Measurements from ENCODE around the gene IBTK. TPM values are rescaled to one million over a fixed set of nuclear protein-coding genes. Genes with fewer than 3 reads are reported as not detected.
A peak's percentile ranks its signal among the peaks of the same experiment; 100 is the strongest.

IBTK gene
- total RNA-seq, 1 experiment from 2014 or later = 17.1 TPM

DNA sequence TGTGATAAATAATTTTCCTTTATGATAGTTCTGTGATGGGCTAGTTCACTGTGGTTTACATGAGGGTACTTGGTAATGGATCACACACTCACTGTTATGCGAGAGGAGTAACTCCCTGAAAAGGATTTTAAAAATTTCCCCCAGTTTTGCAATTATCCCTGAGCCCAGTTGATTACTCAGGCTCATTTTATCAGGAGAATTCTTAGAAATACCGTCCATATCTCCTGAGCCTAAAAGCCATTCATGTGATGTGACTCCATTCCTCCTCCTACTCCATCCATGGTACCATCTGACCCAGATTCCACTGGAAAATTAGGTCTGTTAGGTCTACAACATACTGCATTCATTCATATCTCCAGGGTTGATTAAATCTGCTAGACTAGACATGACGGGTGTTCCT is 16.4 kb upstream of the IBTK start:
- Histone ChIP-seq H4K8ac (replicated peaks; ENCODE audit: insufficient read length, low read depth, low read length) (no peak overlapping the region), H2BK12ac (ENCODE audit: insufficient read length, low read depth, low read length) (no peak overlapping the region), H3K23me2 (ENCODE audit: insufficient read length, low read depth, low read length, poor library complexity, severe bottlenecking) (no peaks in the 10 kb centered on the region), H2BK120ac (ENCODE audit: low read depth, low read length, poor library complexity, severe bottlenecking) (peak overlapping the region; percentile 1), H2BK15ac (ENCODE audit: low read depth, low read length) (no peak overlapping the region), H4K20me1 (ENCODE audit: control insufficient read depth, insufficient read depth, insufficient read length) (no peaks in the 10 kb centered on the region), H3K56ac (ENCODE audit: insufficient read length, low read depth, low read length) (no peak overlapping the region), H3K79me1 (ENCODE audit: insufficient read depth, low read depth, low read length, poor library complexity, severe bottlenecking) (no peaks in the 10 kb centered on the region), H3K9ac (ENCODE audit: extremely low read depth, insufficient read length, low read length) (no peak overlapping the region), H3K4me2 (ENCODE audit: insufficient read depth, insufficient read length, low read length) (no peak overlapping the region), H2BK20ac (ENCODE audit: low read depth, low read length, poor library complexity, severe bottlenecking) (no peak overlapping the region), H3K9me3 (ENCODE audit: control insufficient read depth, low read depth, low read length) (no peaks in the 10 kb centered on the region), H2AK5ac (ENCODE audit: insufficient read length, low read length) (no peak overlapping the region), H2AFZ (ENCODE audit: low read length) (no peak overlapping the region), H3K14ac (ENCODE audit: insufficient read depth, low read length) (no peak overlapping the region), H3K27me3 (ENCODE audit: insufficient read depth, low read length) (no peaks in the 10 kb centered on the region), H3K27ac (ENCODE audit: insufficient read length, low read depth, low read length) (no peak overlapping the region), H3K4me1 (ENCODE audit: insufficient read depth, low read length) (no peaks in the 10 kb centered on the region; the same call in 1 of the 2 replicates), H2BK5ac (ENCODE audit: insufficient read length, low read length) (no peak overlapping the region), H3K18ac (ENCODE audit: insufficient read length, low read depth, low read length) (no peak overlapping the region), H3K4ac (ENCODE audit: low read depth, low read length) (no peak overlapping the region), H3K79me2 (ENCODE audit: insufficient read depth, low read length) (no peaks in the 10 kb centered on the region), H3T11ph (ENCODE audit: low read length) (no peak overlapping the region), H4K91ac (ENCODE audit: insufficient read length, low read depth, low read length) (no peak overlapping the region), H4K5ac (ENCODE audit: insufficient read length, low read depth, low read length) (no peak overlapping the region), H3K23ac (ENCODE audit: insufficient read length, low read depth, low read length) (no peak overlapping the region)
- no CpG with 5 or more reads among the region's 3 CpGs for WGBS (ENCODE audit: extremely low coverage, insufficient read length, low lambda C conversion rate)
- Mint-ChIP-seq H3K27ac (0 out of 7 replicates have a peak overlapping the region, but pooled peaks of 1 of the 3 experiments have one; percentile 44), H3K27me3 (ENCODE audit: low read depth) (no peaks in the 10 kb centered on the region), H3K36me3 (ENCODE audit: insufficient read depth in 1 of 3, low read depth in 3 of 3) (no peaks in the 10 kb centered on the region; a peak in 1 of 7 replicates), H3K4me1 (peaks cover 28 to 30% of the 10 kb centered on the region in 2 experiments), H3K9me3 (no peaks in the 10 kb centered on the region; a peak in 1 of 5 replicates), H3K4me3 (no peak overlapping the region)
- no peak for DNase-seq
- no peak for TF ChIP-seq CTCF (conservative IDR thresholded peaks at IDR 0.05)

Measured in H9 (cell line).